COLO668 (cell line): Measurements from ENCODE around the gene EPS15.
"Not testable (repeated sequence)": the region's sequence is repeated elsewhere in the genome, so short reads cannot be mapped to it uniquely, and the experiment has no call there.

Experiments used
- DNase-seq: peaks from one replicate; lab custom pipeline; 2025; ENCODE audit not compliant: unreplicated experiment; lab: John Stamatoyannopoulos, UW

The EPS15 gene

GRCh38 chr1:51433269-51433971 is 85.6 kb downstream of the EPS15 start:
- no peak for DNase-seq

GRCh38 chr1:51432146-51432545 is 86.9 kb downstream of the EPS15 start:
- DNase-seq: no peak

GRCh38 chr1:51427438-51427837 is 91.6 kb downstream of the EPS15 start:
- no peak for DNase-seq

- DNase-seq: no peak
Observed at GRCh38 chr1:51425955-51426354, 93.1 kb downstream of the EPS15 start.

GRCh38 chr1:51425273-51425672 is 93.8 kb downstream of the EPS15 start:
- no peak for DNase-seq

- no peak for DNase-seq
Observed at GRCh38 chr1:51423073-51423821, 95.8 kb downstream of the EPS15 start.

GRCh38 chr1:51422367-51423072 is 96.5 kb downstream of the EPS15 start:
- DNase-seq: no peak

- DNase-seq: no peak
Observed at GRCh38 chr1:51421964-51422363, 97.1 kb downstream of the EPS15 start.

- no peak for DNase-seq
Observed at GRCh38 chr1:51420867-51421627, 98.0 kb downstream of the EPS15 start.

GRCh38 chr1:51418384-51418959 is 100.6 kb downstream of the EPS15 start:
- no peak for DNase-seq

GRCh38 chr1:51417496-51418383 is 101.3 kb downstream of the EPS15 start:
- DNase-seq: no peak

- DNase-seq: no peak
Observed at GRCh38 chr1:51416910-51417309, 102.2 kb downstream of the EPS15 start.

- no peak for DNase-seq
Observed at GRCh38 chr1:51415963-51416362, 103.1 kb downstream of the EPS15 start.

GRCh38 chr1:51414811-51415210 is 104.3 kb downstream of the EPS15 start:
- DNase-seq: no peak

GRCh38 chr1:51411820-51412219 is 107.2 kb downstream of the EPS15 start:
- DNase-seq: not testable (repeated sequence)

- DNase-seq: no peak
Observed at GRCh38 chr1:51410568-51411460, 108.3 kb downstream of the EPS15 start.

GRCh38 chr1:51409755-51410541 is 109.1 kb downstream of the EPS15 start:
- not testable (repeated sequence) for DNase-seq

- DNase-seq: no peak
Observed at GRCh38 chr1:51392241-51392640, 126.8 kb downstream of the EPS15 start.
